ENCODE data around the gene SNX2. TPM values are rescaled to one million over a fixed set of nuclear protein-coding genes. Genes with fewer than 3 reads are reported as not detected.

Gene SNX2
- total RNA-seq, 6 experiments from 2014 or later, result 26.7 to 42.0 (median 34.2) TPM

GRCh38 chr5:122863721-122864120 is 88.8 kb downstream of the SNX2 start:
- Histone ChIP-seq H3K27ac (no peak overlapping the region), H3K9me3 (no peaks in the 10 kb centered on the region), H3K4me3 (no peak overlapping the region), H3K27me3 (no peaks in the 10 kb centered on the region), H3K4me1 (no peaks in the 10 kb centered on the region), H3K36me3 (no peaks in the 10 kb centered on the region)
- WGBS (ENCODE audit: insufficient coverage, low coverage, low lambda C conversion rate, missing lambda C conversion rate), result 18% methylated on average over 4 of the region's 4 CpGs
- ATAC-seq (peak; percentile 79 to 97 (median 84)), DNase-seq (peak in 2 of 3 donors; percentile 61 to 67)
- intact Hi-C loops (cut with DNase I), result no loop called here
- TF ChIP-seq POLR2A (IDR thresholded peaks at IDR 0.05) (no peak), CTCF (IDR thresholded peaks at IDR 0.05) (no peak)

GRCh38 chr5:122864400-122864799 is 89.5 kb downstream of the SNX2 start:
- H3K4me3 ChIP-seq, result no peak overlapping the region
- TF ChIP-seq POLR2A (IDR thresholded peaks at IDR 0.05) (no peak), CTCF (IDR thresholded peaks at IDR 0.05) (no peak)
- ATAC-seq (no peak), DNase-seq (no peak)
- H3K9me3 ChIP-seq, result no peaks in the 10 kb centered on the region
- 95% methylated on average over 4 of the region's 6 CpGs for WGBS (ENCODE audit: insufficient coverage, low coverage, low lambda C conversion rate, missing lambda C conversion rate)
- no peaks in the 10 kb centered on the region for H3K36me3 ChIP-seq
- no peaks in the 10 kb centered on the region for H3K27me3 ChIP-seq
- intact Hi-C loops (cut with DNase I), result no loop called here
- H3K27ac ChIP-seq, result no peak overlapping the region
- no peaks in the 10 kb centered on the region for H3K4me1 ChIP-seq

- Histone ChIP-seq H3K27ac (no peak overlapping the region), H3K4me1 (no peaks in the 10 kb centered on the region), H3K36me3 (no peaks in the 10 kb centered on the region), H3K4me3 (no peak overlapping the region), H3K9me3 (no peaks in the 10 kb centered on the region), H3K27me3 (no peaks in the 10 kb centered on the region)
- no peak for DNase-seq
- WGBS (ENCODE audit: insufficient coverage, low coverage, low lambda C conversion rate, missing lambda C conversion rate), result 75% methylated on average over 1 of the region's 1 CpG
- intact Hi-C loops (cut with DNase I), result no loop called here
- ATAC-seq, result no peak
- no peak for TF ChIP-seq POLR2A (IDR thresholded peaks at IDR 0.05)
- no peak for TF ChIP-seq CTCF (IDR thresholded peaks at IDR 0.05)
Observed at GRCh38 chr5:122864842-122865241, 90.0 kb downstream of the SNX2 start.

GRCh38 chr5:122870219-122870856 is 95.5 kb downstream of the SNX2 start:
- Histone ChIP-seq H3K27ac (no peak overlapping the region), H3K27me3 (no peaks in the 10 kb centered on the region), H3K9me3 (no peaks in the 10 kb centered on the region), H3K4me1 (no peaks in the 10 kb centered on the region), H3K4me3 (no peak overlapping the region), H3K36me3 (no peaks in the 10 kb centered on the region)
- no peak for TF ChIP-seq POLR2A (IDR thresholded peaks at IDR 0.05)
- WGBS (ENCODE audit: insufficient coverage, low coverage, low lambda C conversion rate, missing lambda C conversion rate), result 81% methylated on average over 7 of the region's 7 CpGs
- DNase-seq (no peak), ATAC-seq (no peak)
- intact Hi-C loops (cut with DNase I), result no loop called here

GRCh38 chr5:122871661-122872060 is 96.8 kb downstream of the SNX2 start:
- peak in 1 of 4 donors; percentile 27 for ATAC-seq
- no peak for DNase-seq
- Histone ChIP-seq H3K9me3 (no peaks in the 10 kb centered on the region), H3K27me3 (no peaks in the 10 kb centered on the region), H3K4me3 (no peak overlapping the region), H3K36me3 (no peaks in the 10 kb centered on the region), H3K27ac (no peak overlapping the region), H3K4me1 (no peaks in the 10 kb centered on the region)
- TF ChIP-seq CTCF (IDR thresholded peaks at IDR 0.05) (no peak), POLR2A (IDR thresholded peaks at IDR 0.05) (no peak)
- WGBS (ENCODE audit: insufficient coverage, low coverage, low lambda C conversion rate, missing lambda C conversion rate), result 78% methylated on average over 8 of the region's 8 CpGs
- intact Hi-C loops (cut with DNase I), result no loop called here
